GM18526 (cell line): ENCODE data around the gene FRMD8.

ENCODE experiments used
- POLR2A ChIP-seq: IDR thresholded peaks from 3 replicates; pipeline ENCODE4 v1.6.1; 2011; ENCODE audit not compliant: insufficient read length; ENCODE audit errors: extremely low read depth

Gene FRMD8

GRCh38 chr11:65438257-65439151 lies 52.1 kb downstream of the FRMD8 start:
- TF ChIP-seq POLR2A, result no peak

- no peak for TF ChIP-seq POLR2A
Observed at GRCh38 chr11:65439331-65440181, 53.1 kb downstream of the FRMD8 start.

DNA sequence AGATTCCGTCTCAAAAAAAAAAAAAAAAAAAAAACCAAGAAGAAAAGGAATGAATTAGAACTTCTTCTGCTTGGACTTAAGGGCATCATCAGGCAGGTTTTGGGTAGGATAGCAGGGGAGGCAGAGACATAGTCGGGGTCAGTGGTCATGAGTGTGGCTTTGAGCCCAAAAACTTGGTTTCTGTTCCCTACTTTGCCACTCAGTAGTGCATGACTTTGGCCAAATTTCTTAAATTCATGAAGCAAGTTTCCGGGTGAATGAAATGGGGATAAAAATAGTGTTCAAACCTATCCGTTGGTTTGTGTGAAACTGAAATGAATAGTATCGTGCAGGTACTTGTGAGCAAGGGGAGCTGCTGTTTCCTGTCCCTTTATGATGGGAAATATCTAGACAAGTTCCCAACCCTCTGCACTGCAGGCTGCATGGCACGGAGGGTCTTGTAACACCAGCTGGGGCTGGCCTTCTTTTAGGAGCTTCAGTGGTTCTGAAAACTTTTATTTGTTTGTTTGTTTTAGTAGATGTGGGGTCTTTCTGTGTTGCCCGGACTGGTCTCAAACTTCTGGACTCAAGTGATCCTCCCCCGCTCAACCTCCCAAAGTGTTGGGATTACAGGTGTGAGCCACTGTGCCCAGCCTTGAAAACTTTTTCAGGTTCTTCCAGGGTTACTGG lies 54.5 kb downstream of the FRMD8 start:
- no peak for TF ChIP-seq POLR2A

GRCh38 chr11:65442842-65443331 lies 56.5 kb downstream of the FRMD8 start:
- no peak for TF ChIP-seq POLR2A

GRCh38 chr11:65444314-65445051 lies 58.0 kb downstream of the FRMD8 start:
- peak; percentile 13 for TF ChIP-seq POLR2A

GRCh38 chr11:65445101-65445603 lies 58.7 kb downstream of the FRMD8 start:
- TF ChIP-seq POLR2A, result no peak

- TF ChIP-seq POLR2A, result no peak
Observed at GRCh38 chr11:65445604-65446445, 59.4 kb downstream of the FRMD8 start.

DNA sequence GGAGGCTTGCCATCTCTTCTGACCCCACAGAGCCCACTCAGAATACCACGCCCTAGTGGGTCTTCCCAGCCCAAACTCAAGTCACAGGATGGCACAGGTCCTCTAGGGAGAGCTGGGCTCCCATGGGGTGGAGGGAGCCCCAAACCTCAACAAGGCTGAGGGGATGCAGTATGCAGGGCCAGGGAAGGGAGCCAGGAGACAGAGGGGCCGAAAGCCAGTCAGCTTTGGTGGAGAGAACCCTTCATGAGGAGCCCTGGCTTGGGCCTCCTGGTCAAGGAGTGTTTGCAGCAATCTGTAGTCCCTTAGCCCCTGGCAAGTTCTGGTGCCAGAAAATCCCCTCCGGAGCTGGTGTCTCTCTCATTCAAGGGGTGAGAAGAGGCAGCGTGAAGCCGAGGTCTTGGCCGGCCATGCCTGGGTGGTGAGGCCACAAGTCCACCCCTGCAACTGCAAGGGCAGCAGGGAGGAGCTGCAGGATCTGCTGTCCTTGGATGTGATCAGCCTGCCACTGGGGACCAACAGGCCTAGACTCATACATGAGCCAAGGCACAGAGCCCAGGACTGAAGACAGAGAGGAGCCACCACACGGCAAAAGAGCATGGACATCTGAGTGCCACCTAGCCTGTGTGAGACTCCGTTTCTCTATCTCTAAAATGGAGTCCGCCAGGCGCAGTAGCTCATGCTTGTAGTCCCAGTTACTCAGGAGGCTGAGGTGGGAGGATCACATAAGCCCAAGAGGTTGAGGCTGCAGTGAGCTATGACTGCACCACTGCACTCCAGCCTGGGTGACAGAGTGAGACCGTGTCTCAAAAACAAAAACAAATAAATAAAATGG lies 60.2 kb downstream of the FRMD8 start:
- TF ChIP-seq POLR2A, result peak; percentile 41

GRCh38 chr11:65448074-65448417 lies 61.6 kb downstream of the FRMD8 start:
- TF ChIP-seq POLR2A, result no peak

- TF ChIP-seq POLR2A, result no peak
Observed at GRCh38 chr11:65448418-65449105, 62.1 kb downstream of the FRMD8 start.

- no peak for TF ChIP-seq POLR2A
Observed at GRCh38 chr11:65452806-65453490, 66.5 kb downstream of the FRMD8 start.

GRCh38 chr11:65454311-65454695 lies 67.9 kb downstream of the FRMD8 start:
- TF ChIP-seq POLR2A, result no peak
